ENCODE data around the gene GPS1.

The GPS1 gene

GRCh38 chr17:82009413-82009812 lies 42.3 kb upstream of the GPS1 start:
- intact Hi-C loops (cut with DNase I; ENCODE audit: low total_unique reads): no loop called here
- no peaks in the 10 kb centered on the region for H3K9me3 ChIP-seq
- no peaks in the 10 kb centered on the region for H3K27me3 ChIP-seq
- H3K4me1 ChIP-seq: peaks cover 0 to 56% (median 33%) of the 10 kb centered on the region in 4 donors
- TF ChIP-seq CTCF (IDR thresholded peaks at IDR 0.05): no peak
- DNase-seq: no peak
- H3K4me3 ChIP-seq: no peak overlapping the region
- no peak overlapping the region for H3K27ac ChIP-seq
- peaks cover 0 to 29% (median 10%) of the 10 kb centered on the region in 3 donors for H3K36me3 ChIP-seq

- Histone ChIP-seq H3K4me1 (peaks cover 0 to 42% (median 22%) of the 10 kb centered on the region in 4 donors), H3K4me3 (no peak overlapping the region), H3K36me3 (peaks cover 0 to 29% (median 10%) of the 10 kb centered on the region in 3 donors), H3K9me3 (no peaks in the 10 kb centered on the region), H3K27ac (no peak overlapping the region), H3K27me3 (no peaks in the 10 kb centered on the region)
- intact Hi-C loops (cut with DNase I; ENCODE audit: low total_unique reads): no loop called here
- no peak for TF ChIP-seq CTCF (IDR thresholded peaks at IDR 0.05)
- DNase-seq: no peak
Measured at GRCh38 chr17:82010575-82011525, 40.8 kb upstream of the GPS1 start.

GRCh38 chr17:82011617-82012187 lies 40.0 kb upstream of the GPS1 start:
- no peak for TF ChIP-seq CTCF (IDR thresholded peaks at IDR 0.05)
- Histone ChIP-seq H3K4me1 (peaks cover 0 to 33% (median 14%) of the 10 kb centered on the region in 4 donors), H3K9me3 (no peaks in the 10 kb centered on the region), H3K36me3 (peaks cover 0 to 29% (median 10%) of the 10 kb centered on the region in 3 donors), H3K4me3 (no peak overlapping the region), H3K27me3 (no peaks in the 10 kb centered on the region), H3K27ac (no peak overlapping the region)
- intact Hi-C loops (cut with DNase I; ENCODE audit: low total_unique reads): no loop called here
- no peak for DNase-seq

GRCh38 chr17:82012261-82012639 lies 39.4 kb upstream of the GPS1 start:
- no peak for DNase-seq
- Histone ChIP-seq H3K4me1 (peaks cover 0 to 28% (median 10%) of the 10 kb centered on the region in 4 donors), H3K4me3 (no peak overlapping the region), H3K27ac (peak overlapping the region in 1 of 2 donors; percentile 22), H3K36me3 (peaks cover 0 to 34% (median 10%) of the 10 kb centered on the region in 3 donors), H3K27me3 (no peaks in the 10 kb centered on the region), H3K9me3 (no peaks in the 10 kb centered on the region)
- intact Hi-C loops (cut with DNase I; ENCODE audit: low total_unique reads): no loop called here
- no peak for TF ChIP-seq CTCF (IDR thresholded peaks at IDR 0.05)

- Histone ChIP-seq H3K9me3 (no peaks in the 10 kb centered on the region), H3K4me1 (peaks cover 0 to 22% (median 5%) of the 10 kb centered on the region in 4 donors), H3K27ac (peak overlapping the region in 1 of 2 donors; percentile 22), H3K27me3 (no peaks in the 10 kb centered on the region), H3K4me3 (no peak overlapping the region), H3K36me3 (peaks cover 0 to 39% (median 10%) of the 10 kb centered on the region in 3 donors)
- no peak for TF ChIP-seq CTCF (IDR thresholded peaks at IDR 0.05)
- intact Hi-C loops (cut with DNase I; ENCODE audit: low total_unique reads): no loop called here
- no peak for DNase-seq
Measured at GRCh38 chr17:82012640-82013295, 38.9 kb upstream of the GPS1 start.

Measured in tibial artery (tissue), 4 donors.